ENCODE results near the gene CAPSL. TPM values are rescaled to one million over a fixed set of nuclear protein-coding genes. Genes with fewer than 3 reads are reported as not detected.
"Not testable (repeated sequence)": the region's sequence is repeated elsewhere in the genome, so short reads cannot be mapped to it uniquely, and the experiment has no call there.

CAPSL gene
- total RNA-seq, 1 donor from 2014 or later = not detected

GRCh38 chr5:35919191-35919590 is 19.2 kb downstream of the CAPSL start:
- ATAC-seq = no peak
- DNase-seq (ENCODE audit: missing footprints) = no peak
- intact Hi-C loops (cut with DNase I) = no loop called here

DNA sequence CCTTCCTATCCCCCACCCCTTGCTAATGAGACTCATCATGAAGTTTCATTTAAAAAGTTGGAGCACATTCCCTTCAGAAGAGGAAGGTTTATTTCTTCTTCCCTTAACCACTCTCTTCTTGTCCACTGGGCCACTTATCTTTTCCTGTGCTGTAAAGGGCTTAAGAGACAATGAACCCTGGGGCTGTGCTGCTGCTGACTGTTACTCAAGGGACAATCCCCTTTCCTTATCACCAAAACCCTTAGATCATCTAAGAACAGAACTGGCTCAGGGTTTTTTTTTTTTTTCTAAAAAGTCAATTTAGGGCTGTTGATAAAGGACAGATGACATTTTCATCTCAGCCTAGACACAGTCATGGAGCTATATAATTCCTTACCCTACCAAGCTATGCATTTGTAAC is 29.6 kb downstream of the CAPSL start:
- DNase-seq (ENCODE audit: missing footprints) (no peak), ATAC-seq (no peak)
- intact Hi-C loops (cut with DNase I) = no loop called here

DNA sequence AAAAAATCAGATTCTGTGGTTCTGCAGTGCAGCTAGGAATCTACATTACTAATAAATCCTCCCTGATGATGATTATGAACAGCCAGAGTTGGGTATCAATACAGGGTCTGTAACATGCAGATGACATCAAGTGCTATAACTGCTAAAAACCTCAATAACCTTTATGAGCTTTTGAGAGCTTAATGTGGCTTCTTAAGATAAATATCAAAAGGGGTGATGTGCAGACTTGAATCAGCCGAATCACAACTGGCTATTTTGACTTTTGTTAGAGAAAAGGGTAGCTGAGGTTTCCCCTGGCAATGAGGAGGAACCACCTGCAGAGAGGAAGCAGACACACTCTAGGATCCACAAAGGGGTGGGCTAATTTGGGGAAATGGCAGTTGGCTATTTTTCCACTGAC is 30.2 kb downstream of the CAPSL start:
- intact Hi-C loops (cut with DNase I) = no loop called here
- DNase-seq (ENCODE audit: missing footprints) (no peak), ATAC-seq (no peak)

DNA sequence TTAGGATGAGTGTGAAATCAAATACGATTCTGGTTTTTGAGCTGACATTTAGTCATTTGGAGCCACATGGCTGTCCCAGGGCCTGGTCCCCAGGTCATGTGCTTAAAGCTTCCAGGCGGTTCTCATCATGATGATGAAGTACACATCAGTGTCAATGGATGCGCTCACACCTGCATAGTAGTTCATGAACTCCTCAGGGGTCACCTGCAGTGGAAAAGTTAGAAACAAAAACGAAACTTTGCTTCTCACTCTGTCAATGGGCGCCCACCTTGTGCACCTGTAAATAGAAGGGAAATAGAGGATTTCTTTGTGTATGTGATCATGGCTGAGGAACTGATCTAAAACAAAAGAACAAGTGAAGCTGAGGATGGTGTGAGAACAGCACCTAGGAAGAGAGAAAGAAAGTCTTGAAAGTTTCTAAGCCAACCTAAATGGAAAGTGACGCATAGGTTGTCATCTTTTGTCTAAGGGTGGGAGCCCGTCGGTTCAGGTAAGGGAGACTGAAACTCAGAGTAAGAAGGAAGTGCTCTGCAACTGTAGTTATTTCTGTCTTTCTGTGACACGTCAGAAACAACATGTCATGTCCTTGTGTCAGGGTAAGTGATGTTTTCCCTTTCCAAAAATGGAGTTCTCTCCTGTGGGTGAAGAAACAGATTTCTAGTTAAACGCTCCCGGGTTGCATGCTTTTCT is 33.8 kb downstream of the CAPSL start:
- intact Hi-C loops (cut with DNase I) = no loop called here
- ATAC-seq (no peak), DNase-seq (ENCODE audit: missing footprints) (no peak)

GRCh38 chr5:35903631-35904203 is 34.7 kb downstream of the CAPSL start:
- ATAC-seq (no peak), DNase-seq (ENCODE audit: missing footprints) (no peak)
- intact Hi-C loops (cut with DNase I) = no loop called here

- ATAC-seq = no peak
- intact Hi-C loops (cut with DNase I) = no loop called here
Observed at GRCh38 chr5:35902046-35902672, 36.3 kb downstream of the CAPSL start.

GRCh38 chr5:35900972-35901695 is 37.3 kb downstream of the CAPSL start:
- ATAC-seq = no peak

More at GRCh38 chr5:35902046-35902672, 36.3 kb downstream of the CAPSL start:
- no peak for DNase-seq (ENCODE audit: missing footprints)

GRCh38 chr5:35899800-35900199 is 38.6 kb downstream of the CAPSL start:
- ATAC-seq = no peak
- DNase-seq (ENCODE audit: missing footprints) = no peak
- intact Hi-C loops (cut with DNase I) = no loop called here

More at GRCh38 chr5:35900972-35901695, 37.3 kb downstream of the CAPSL start:
- intact Hi-C loops (cut with DNase I) = no loop called here
- no peak for DNase-seq (ENCODE audit: missing footprints)

DNA sequence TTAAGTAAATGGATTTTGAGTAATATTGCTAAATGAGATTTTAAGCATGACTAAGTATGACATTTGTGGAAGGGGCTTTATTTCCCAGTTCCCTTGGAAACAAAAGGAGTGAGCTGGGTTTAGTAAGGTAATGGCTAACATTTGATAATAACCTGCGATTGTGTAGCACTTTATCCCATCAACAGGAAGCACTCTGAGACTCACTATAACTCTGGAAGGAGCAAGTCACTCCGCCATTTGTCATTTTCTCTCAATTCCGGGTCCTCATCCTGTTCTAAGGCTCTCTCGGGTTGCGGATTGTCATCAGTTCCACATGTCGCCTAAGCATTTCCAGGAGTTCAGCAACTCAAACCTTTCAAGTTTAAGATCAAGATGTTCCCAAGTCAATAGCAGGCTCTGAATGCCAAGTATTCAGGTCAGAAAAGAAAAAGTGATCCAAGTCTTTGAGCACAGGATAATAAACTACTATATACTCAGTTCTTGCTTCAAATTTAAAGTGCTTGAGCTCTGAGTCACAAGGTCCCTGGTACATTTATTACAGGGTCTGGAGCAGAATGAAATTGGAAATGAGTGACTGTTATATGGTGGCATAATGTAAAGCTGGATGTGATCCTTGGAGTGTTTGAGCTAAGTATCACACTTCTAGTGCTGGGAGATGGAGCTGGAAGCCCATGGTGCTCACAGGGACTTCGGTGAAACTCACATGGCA is 39.3 kb downstream of the CAPSL start:
- intact Hi-C loops (cut with DNase I) = no loop called here
- ATAC-seq (no peak), DNase-seq (ENCODE audit: missing footprints) (no peak)

GRCh38 chr5:35894131-35894530 is 44.3 kb downstream of the CAPSL start:
- intact Hi-C loops (cut with DNase I) = no loop called here

GRCh38 chr5:35892799-35893198 is 45.6 kb downstream of the CAPSL start:
- DNase-seq (ENCODE audit: missing footprints); intact Hi-C loops (cut with DNase I); ATAC-seq: not testable (repeated sequence)

More at GRCh38 chr5:35894131-35894530, 44.3 kb downstream of the CAPSL start:
- no peak for DNase-seq (ENCODE audit: missing footprints)
- no peak for ATAC-seq

- DNase-seq (ENCODE audit: missing footprints) (no peak), ATAC-seq (no peak)
- intact Hi-C loops (cut with DNase I) = no loop called here
Observed at GRCh38 chr5:35890021-35891020, 48.1 kb downstream of the CAPSL start.

- DNase-seq (ENCODE audit: missing footprints) (no peak), ATAC-seq (no peak)
- intact Hi-C loops (cut with DNase I) = no loop called here
Observed at GRCh38 chr5:35887321-35888100, 50.9 kb downstream of the CAPSL start.

- no peak for ATAC-seq
- intact Hi-C loops (cut with DNase I) = no loop called here
- DNase-seq (ENCODE audit: missing footprints) = no peak
Observed at GRCh38 chr5:35886381-35886780, 52.0 kb downstream of the CAPSL start.

DNA sequence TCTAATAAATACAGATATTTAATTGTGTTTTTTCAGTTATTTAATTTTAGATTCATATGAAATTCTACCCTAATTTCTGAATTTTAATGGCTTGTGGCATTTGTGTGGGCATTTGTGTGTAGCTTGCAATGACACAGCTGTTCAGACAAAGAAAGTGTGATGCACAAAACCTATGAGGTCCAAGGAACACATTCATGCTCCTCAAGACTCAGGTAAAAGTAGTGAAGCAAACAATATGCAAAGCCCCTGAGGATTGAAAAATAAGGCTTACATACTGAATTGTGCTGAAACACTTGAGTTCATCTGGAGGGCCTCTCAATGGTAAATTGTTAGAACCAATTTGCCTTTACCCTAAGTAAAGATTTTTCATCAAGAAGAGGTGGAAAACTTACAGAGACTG is 53.6 kb downstream of the CAPSL start:
- intact Hi-C loops (cut with DNase I) = no loop called here
- DNase-seq (ENCODE audit: missing footprints) = no peak
- no peak for ATAC-seq

DNA sequence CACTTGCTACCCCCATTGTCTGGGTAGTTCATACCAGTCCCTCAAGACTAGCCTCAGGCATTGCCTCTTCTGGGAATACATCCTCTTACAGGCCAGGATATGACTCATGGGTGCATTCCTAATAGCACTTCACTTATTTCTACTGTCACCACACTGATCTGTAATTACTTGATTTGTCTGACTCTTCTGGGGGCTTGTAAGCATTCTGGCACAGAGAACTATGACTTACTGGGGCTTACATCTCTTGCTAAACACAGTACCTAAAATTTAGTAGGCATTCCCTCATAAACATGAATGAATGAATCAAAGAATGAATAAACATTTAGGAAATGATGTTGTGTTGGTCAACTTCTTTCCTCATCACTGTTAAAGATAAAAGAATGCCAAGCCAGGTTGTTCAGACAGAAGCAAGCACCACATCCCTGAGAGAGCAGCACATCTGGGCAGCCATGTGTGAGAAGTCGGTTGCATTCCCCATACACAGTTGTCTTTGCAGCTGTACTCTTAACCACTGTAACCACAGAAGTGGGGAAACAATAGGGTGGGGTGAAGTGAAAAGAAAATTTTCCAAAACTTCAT is 54.1 kb downstream of the CAPSL start:
- intact Hi-C loops (cut with DNase I) = no loop called here
- DNase-seq (ENCODE audit: missing footprints) (no peak), ATAC-seq (peak; percentile 39)

- no peak for DNase-seq (ENCODE audit: missing footprints)
- no peak for ATAC-seq
- intact Hi-C loops (cut with DNase I) = loop anchor here (2.0 kb wide), 1 partner anchor 67 kb away; no protein-coding TSS in a partner anchor
Observed at GRCh38 chr5:35881758-35882157, 56.7 kb downstream of the CAPSL start.

Data from Right ventricle myocardium inferior (tissue), 1 donor.